DND-41 (cell line): ENCODE measurements around the gene C7orf25.
A peak's percentile ranks its signal among the peaks of the same experiment; 100 is the strongest.

Experiments used
- ATAC-seq: fragments of 200-7000 bp; cut with Tn5 transposase; 3 replicates; pipeline ENCODE4 v1.9.1; 2021; ENCODE audit warnings: low read depth; ENCODE audit not compliant: insufficient read depth
- DNase-seq: peaks from one replicate; pipeline ENCODE4 v3.0.0-alpha.2; 2020
- H2AFZ ChIP-seq: 2 replicates; pipeline ENCODE4 v1.6.0; 2012; ENCODE audit warnings: low read depth, low read length
- H3K27ac ChIP-seq: 2 replicates; pipeline ENCODE4 v1.5.1; 2012; ENCODE audit warnings: low read length, inconsistent platforms
- H3K27me3 ChIP-seq: fragments of 200-600 bp; sonication (generic); 2 replicates; pipeline ENCODE4 v1.6.0; 2012; ENCODE audit warnings: low read length, mild to moderate bottlenecking, inconsistent platforms; ENCODE audit not compliant: insufficient read depth, poor library complexity
- H3K36me3 ChIP-seq: 2 replicates; pipeline ENCODE4 v1.5.1; 2012; ENCODE audit warnings: low read length, inconsistent platforms; ENCODE audit not compliant: insufficient read depth
- H3K4me1 ChIP-seq: 2 replicates; pipeline ENCODE4 v1.5.1; 2012; ENCODE audit warnings: mild to moderate bottlenecking, low read length; ENCODE audit not compliant: insufficient read depth
- H3K4me2 ChIP-seq: 2 replicates; pipeline ENCODE4 v1.6.0; 2012; ENCODE audit warnings: mild to moderate bottlenecking, moderate library complexity, low read length, inconsistent platforms; ENCODE audit not compliant: insufficient read depth
- H3K4me3 ChIP-seq, 2 experiments: fragments of 200-600 bp in 1 of 2; shearing (Covaris generic) in 1 of 2; 2 replicates each; pipeline ENCODE4 v1.5.1; 2012 to 2016; ENCODE audit warnings: inconsistent platforms in 2 of 2, low read length in 2 of 2, mild to moderate bottlenecking in 2 of 2, low read depth in 1 of 2, moderate library complexity in 1 of 2
- H3K79me2 ChIP-seq: 2 replicates; pipeline ENCODE4 v1.6.0; 2012; ENCODE audit warnings: low read length, inconsistent platforms; ENCODE audit not compliant: insufficient read depth
- H3K9ac ChIP-seq: 2 replicates; pipeline ENCODE4 v1.6.0; 2012; ENCODE audit warnings: low read depth, mild to moderate bottlenecking, inconsistent platforms, low read length, moderate library complexity
- H3K9me3 ChIP-seq: 2 replicates; pipeline ENCODE4 v1.5.1; 2012; ENCODE audit warnings: low read length, moderate library complexity, mild to moderate bottlenecking, inconsistent platforms; ENCODE audit not compliant: insufficient read depth, severe bottlenecking
- H4K20me1 ChIP-seq: 2 replicates; pipeline ENCODE4 v1.6.0; 2012; ENCODE audit warnings: low read length; ENCODE audit not compliant: insufficient read depth
- CTCF ChIP-seq: IDR thresholded peaks from 2 replicates; pipeline ENCODE4 v1.5.1; 2012; ENCODE audit warnings: borderline replicate concordance, low read length, moderate library complexity, mild to moderate bottlenecking; ENCODE audit not compliant: poor library complexity, severe bottlenecking; ENCODE audit errors: extremely low read depth
- EZH2 ChIP-seq: IDR thresholded peaks from 3 replicates; pipeline ENCODE4 v1.6.1; 2012; ENCODE audit warnings: borderline replicate concordance, low read depth, mild to moderate bottlenecking, moderate library complexity, low read length, inconsistent platforms; ENCODE audit not compliant: severe bottlenecking

The C7orf25 gene

GRCh38 chr7:42940985-42941847 lies 29.3 kb upstream of the C7orf25 start:
- H3K27me3 ChIP-seq = no peaks in the 10 kb centered on the region
- no peak overlapping the region for H3K9ac ChIP-seq
- H2AFZ ChIP-seq = no peak overlapping the region
- no peaks in the 10 kb centered on the region; the same call in 1 of the 2 replicates for H3K4me1 ChIP-seq
- no peak overlapping the region for H3K4me2 ChIP-seq
- no peaks in the 10 kb centered on the region; the same call in 1 of the 2 replicates for H3K79me2 ChIP-seq
- no peaks in the 10 kb centered on the region for H4K20me1 ChIP-seq
- no peaks in the 10 kb centered on the region for H3K9me3 ChIP-seq
- DNase-seq (peak; percentile 79), ATAC-seq (peak; percentile 91)
- no peak overlapping the region for H3K27ac ChIP-seq
- H3K36me3 ChIP-seq = peaks cover 28% of the 10 kb centered on the region
- no peak overlapping the region for H3K4me3 ChIP-seq
- TF ChIP-seq EZH2 (no peak), CTCF (peak; percentile 96)

GRCh38 chr7:42939457-42940240 lies 27.8 kb upstream of the C7orf25 start:
- Histone ChIP-seq H3K27me3 (no peaks in the 10 kb centered on the region), H3K4me3 (no peak overlapping the region), H4K20me1 (no peaks in the 10 kb centered on the region), H3K4me1 (no peaks in the 10 kb centered on the region), H3K9ac (no peak overlapping the region), H3K27ac (no peak overlapping the region), H2AFZ (no peak overlapping the region), H3K4me2 (no peak overlapping the region), H3K36me3 (peaks cover 43% of the 10 kb centered on the region), H3K9me3 (no peaks in the 10 kb centered on the region), H3K79me2 (peaks cover 11% of the 10 kb centered on the region; the same call in 1 of the 2 replicates)
- no peak for ATAC-seq
- TF ChIP-seq EZH2 (no peak), CTCF (no peak)
- DNase-seq = no peak

- no peak for ATAC-seq
- H4K20me1 ChIP-seq = peaks cover 8% of the 10 kb centered on the region
- TF ChIP-seq EZH2 = no peak
- TF ChIP-seq CTCF = no peak
- peaks cover 48% of the 10 kb centered on the region for H3K79me2 ChIP-seq
- no peak overlapping the region for H3K27ac ChIP-seq
- peaks cover 20% of the 10 kb centered on the region for H3K4me1 ChIP-seq
- no peaks in the 10 kb centered on the region for H3K27me3 ChIP-seq
- H3K36me3 ChIP-seq = peaks cover 44% of the 10 kb centered on the region
- peak overlapping the region; percentile 17; the same call in 1 of the 2 replicates for H3K4me2 ChIP-seq
- DNase-seq = no peak
- no peak overlapping the region for H2AFZ ChIP-seq
- no peak overlapping the region for H3K9ac ChIP-seq
- no peaks in the 10 kb centered on the region for H3K9me3 ChIP-seq
- H3K4me3 ChIP-seq = no peak overlapping the region
Measured at GRCh38 chr7:42935861-42936260, 24.0 kb upstream of the C7orf25 start.
